ENCODE results near the gene HMOX2. TPM values are rescaled to one million over a fixed set of nuclear protein-coding genes. Genes with fewer than 3 reads are reported as not detected.

Gene HMOX2
- total and polyA plus RNA-seq, 2 of the 13 experiments (the other 11 are each of a cell fraction or from before 2014, with no cell fraction given): 60.3 to 70.4 TPM

DNA sequence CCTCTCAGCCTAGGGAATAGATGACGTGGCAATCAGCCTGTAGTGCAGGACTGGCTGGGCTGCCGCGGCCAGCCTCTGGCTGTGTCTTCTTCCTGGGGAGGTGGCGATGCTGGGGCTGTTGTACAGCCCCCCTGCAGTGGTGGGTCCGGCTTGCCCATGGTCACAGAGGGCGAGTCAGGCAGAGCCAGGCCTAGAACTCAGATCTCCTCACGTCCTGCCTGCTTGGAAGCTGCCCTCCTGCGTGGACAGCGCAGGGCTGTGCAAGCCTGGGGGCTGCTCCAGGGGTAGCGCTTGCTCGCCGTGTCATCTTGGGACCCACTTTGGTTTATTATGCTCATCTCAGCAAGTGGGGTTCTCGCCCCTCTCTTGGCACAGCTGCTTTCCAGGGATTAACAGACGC, 21.1 kb upstream of the HMOX2 start:
- Histone ChIP-seq H4K20me1 (ENCODE audit: insufficient read depth, low read length) (no peaks in the 10 kb centered on the region), H3K9me3 (ENCODE audit: low read length) (no peaks in the 10 kb centered on the region), H3K27me3 (ENCODE audit: control insufficient read depth in 1 of 2, insufficient read depth in 2 of 2, low read length in 2 of 2) (no peaks in the 10 kb centered on the region), H3K79me2 (ENCODE audit: insufficient read depth, low read length) (no peaks in the 10 kb centered on the region), H3K4me1 (ENCODE audit: insufficient read depth, low read length) (peaks cover 24% of the 10 kb centered on the region), H3K36me3 (replicated peaks in 1 of 2; ENCODE audit: control insufficient read depth in 1 of 2, insufficient read depth in 2 of 2, low read length in 2 of 2) (peaks cover 34 to 62% of the 10 kb centered on the region in 2 experiments; a peak in 4 of 5 replicates), H3K9ac (ENCODE audit: insufficient read depth, low read depth, low read length) (no peak overlapping the region), H3K27ac (ENCODE audit: extremely low read length, insufficient read depth, low read length) (no peak overlapping the region), H2AFZ (ENCODE audit: low read length) (no peak overlapping the region), H3K4me3 (replicated peaks in 1 of 3; ENCODE audit: insufficient read depth in 1 of 3, low read depth in 2 of 3, low read length in 3 of 3) (no peak overlapping the region), H3K4me2 (ENCODE audit: low read depth, low read length) (no peak overlapping the region)
- POLR2A ChIA-PET: interaction anchor here (1.4 kb wide), 1 partner anchor 29 kb away, joined by 4 read pairs; no protein-coding TSS in a partner anchor
- intact Hi-C loops (cut with micrococcal nuclease; ENCODE audit: unreplicated experiment) (no loop called here), in situ Hi-C loops (cut with HindIII; ENCODE audit: extremely low pct_ligation_motif_present, low pct_unique_long_range_greater_than_20kb) (no loop called here)
- no TSS peak for BruUV-seq (replicated peaks)
- ATAC-seq (no peak), DNase-seq (ENCODE audit: low spot score) (no peak), FAIRE-seq (no peak)
- 100% methylated on average over 5 of the region's 14 CpGs for WGBS (ENCODE audit: low lambda C conversion rate)
- no peak for TF ChIP-seq ZNF383 (CRISPR knock-in tag; IDR thresholded peaks at IDR 0.05; ENCODE audit: borderline replicate concordance)
- TF ChIP-seq, protein P1, sequence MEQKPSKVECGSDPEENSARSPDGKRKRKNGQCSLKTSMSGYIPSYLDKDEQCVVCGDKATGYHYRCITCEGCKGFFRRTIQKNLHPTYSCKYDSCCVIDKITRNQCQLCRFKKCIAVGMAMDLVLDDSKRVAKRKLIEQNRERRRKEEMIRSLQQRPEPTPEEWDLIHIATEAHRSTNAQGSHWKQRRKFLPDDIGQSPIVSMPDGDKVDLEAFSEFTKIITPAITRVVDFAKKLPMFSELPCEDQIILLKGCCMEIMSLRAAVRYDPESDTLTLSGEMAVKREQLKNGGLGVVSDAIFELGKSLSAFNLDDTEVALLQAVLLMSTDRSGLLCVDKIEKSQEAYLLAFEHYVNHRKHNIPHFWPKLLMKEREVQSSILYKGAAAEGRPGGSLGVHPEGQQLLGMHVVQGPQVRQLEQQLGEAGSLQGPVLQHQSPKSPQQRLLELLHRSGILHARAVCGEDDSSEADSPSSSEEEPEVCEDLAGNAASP (CRISPR knock-in tag; IDR thresholded peaks at IDR 0.05; ENCODE audit: borderline replicate concordance): no peak
- TF ChIP-seq ZNF784 (CRISPR knock-in tag; IDR thresholded peaks at IDR 0.05; ENCODE audit: borderline replicate concordance): no peak
- no peak for TF ChIP-seq KDM5A (IDR thresholded peaks at IDR 0.05; ENCODE audit: borderline replicate concordance, low read length)
- no peak for TF ChIP-seq MNT (IDR thresholded peaks at IDR 0.05)
- TF ChIP-seq AGO2 (optimal IDR thresholded peaks at IDR 0.05; ENCODE audit: low read depth, low read length): peak; percentile 35
- no peak for TF ChIP-seq ATM (IDR thresholded peaks at IDR 0.05; ENCODE audit: borderline replicate concordance)
- no peak for TF ChIP-seq ONECUT2 (CRISPR knock-in tag; IDR thresholded peaks at IDR 0.05)
- CTCF ChIA-PET (ENCODE audit: low intra/inter-chr PET ratio, low total read pairs): no interaction called here
